Liver (tissue), 9 donors: ENCODE results near the gene LAMA1. TPM values are rescaled to one million over a fixed set of nuclear protein-coding genes. Genes with fewer than 3 reads are reported as not detected.

Source experiments
- DNase-seq: peaks from one replicate; pipeline ENCODE4 v3.0.0-alpha.2; 2017; ENCODE audit warnings: low spot score
- H3K27ac ChIP-seq, 2 donors: one replicate each; pipeline ENCODE4 v1.7.0; 2013; ENCODE audit warnings: inconsistent platforms in 2 of 2, low read length in 2 of 2, control low read depth in 1 of 2, low read depth in 1 of 2, mild to moderate bottlenecking in 1 of 2
- H3K27me3 ChIP-seq, 4 donors: one replicate each; pipeline versions ENCODE4 v1.6.1 to v1.7.0; 2013; ENCODE audit warnings: low read length in 3 of 4, inconsistent platforms in 1 of 4, mild to moderate bottlenecking in 1 of 4, moderate library complexity in 1 of 4; ENCODE audit not compliant: control insufficient read depth in 4 of 4, insufficient read depth in 4 of 4
- H3K36me3 ChIP-seq, 4 donors: one replicate each; pipeline versions ENCODE4 v1.6.1 to v1.7.0; 2013; ENCODE audit warnings: low read length in 3 of 4, mild to moderate bottlenecking in 3 of 4, low read depth in 1 of 4, moderate library complexity in 1 of 4; ENCODE audit not compliant: control insufficient read depth in 4 of 4, insufficient read depth in 3 of 4
- H3K4me1 ChIP-seq, 4 donors: one replicate each; pipeline versions ENCODE4 v1.6.1 to v1.7.0; 2013; ENCODE audit warnings: low read length in 3 of 4, mild to moderate bottlenecking in 3 of 4, moderate library complexity in 1 of 4; ENCODE audit not compliant: control insufficient read depth in 4 of 4, insufficient read depth in 4 of 4
- H3K4me3 ChIP-seq, 3 donors: one replicate each; pipeline versions ENCODE4 v1.6.1 to v1.7.0; 2013; ENCODE audit warnings: low read length in 3 of 3, control low read depth in 1 of 3, low read depth in 1 of 3, mild to moderate bottlenecking in 1 of 3
- H3K9ac ChIP-seq, 2 donors: one replicate each; pipeline ENCODE4 v1.7.0; 2013; ENCODE audit warnings: low read length in 2 of 2, mild to moderate bottlenecking in 2 of 2, moderate library complexity in 2 of 2, control low read depth in 1 of 2, low read depth in 1 of 2
- H3K9me3 ChIP-seq, 4 donors: one replicate each; pipeline versions ENCODE4 v1.6.1 to v1.7.0; 2013; ENCODE audit warnings: low read length in 3 of 4; ENCODE audit not compliant: control insufficient read depth in 4 of 4
- ATF3 ChIP-seq: IDR thresholded peaks from 2 replicates; pipeline ENCODE4 v1.6.1; 2016; ENCODE audit warnings: antibody characterized with exemption
- CTCF ChIP-seq: fragments of 150-350 bp; IDR thresholded peaks from 2 replicates; pipeline ENCODE4 v1.5.1; 2017; ENCODE audit warnings: improper control_type of control experiment, low read depth, low read length; ENCODE audit not compliant: missing input control
- EGR1 ChIP-seq, 2 donors: IDR thresholded peaks; 2 replicates each; pipeline ENCODE4 v1.6.1; 2016 to 2018; ENCODE audit warnings: antibody characterized with exemption in 2 of 2, low read depth in 2 of 2
- FOXA1 ChIP-seq: IDR thresholded peaks from 2 replicates; pipeline ENCODE4 v1.6.1; 2016; ENCODE audit warnings: antibody characterized with exemption
- FOXA2 ChIP-seq: IDR thresholded peaks from 2 replicates; pipeline ENCODE4 v1.6.1; 2016; ENCODE audit warnings: antibody characterized with exemption
- GABPA ChIP-seq, 2 donors: IDR thresholded peaks in 1 of 2; conservative IDR thresholded peaks in 1 of 2; 2 replicates each; pipeline ENCODE4 v1.6.1; 2016; ENCODE audit warnings: antibody characterized with exemption in 2 of 2, mild to moderate bottlenecking in 1 of 2, moderate library complexity in 1 of 2
- HNF4A ChIP-seq, 2 donors: conservative IDR thresholded peaks; 2 replicates each; pipeline ENCODE4 v1.6.1; 2016; ENCODE audit warnings: antibody characterized with exemption in 2 of 2, mild to moderate bottlenecking in 2 of 2
- HNF4G ChIP-seq: IDR thresholded peaks from 2 replicates; pipeline ENCODE4 v1.6.1; 2016; ENCODE audit warnings: antibody characterized with exemption
- JUND ChIP-seq, 2 donors: IDR thresholded peaks; 2 replicates each; pipeline ENCODE4 v1.6.1; 2016; ENCODE audit warnings: antibody characterized with exemption in 2 of 2
- MAX ChIP-seq: IDR thresholded peaks from 2 replicates; pipeline ENCODE4 v1.6.1; 2016; ENCODE audit warnings: antibody characterized with exemption
- NR2F2 ChIP-seq: IDR thresholded peaks from 2 replicates; pipeline ENCODE4 v1.6.1; 2016; ENCODE audit warnings: antibody characterized with exemption
- RAD21 ChIP-seq, 2 donors: IDR thresholded peaks; 2 replicates each; pipeline ENCODE4 v1.6.1; 2016; ENCODE audit warnings: antibody characterized with exemption in 2 of 2, mild to moderate bottlenecking in 2 of 2
- REST ChIP-seq: IDR thresholded peaks from 2 replicates; pipeline ENCODE4 v1.6.1; 2016; ENCODE audit warnings: antibody characterized with exemption, mild to moderate bottlenecking
- RXRA ChIP-seq, 2 donors: IDR thresholded peaks; 2 replicates each; pipeline ENCODE4 v1.6.1; 2017 to 2018; ENCODE audit warnings: antibody characterized with exemption in 2 of 2, mild to moderate bottlenecking in 1 of 2
- SP1 ChIP-seq: IDR thresholded peaks from 2 replicates; pipeline ENCODE4 v1.6.1; 2018; ENCODE audit warnings: antibody characterized with exemption, mild to moderate bottlenecking
- TAF1 ChIP-seq: conservative IDR thresholded peaks from 2 replicates; pipeline ENCODE4 v1.6.1; 2016; ENCODE audit warnings: antibody characterized with exemption, mild to moderate bottlenecking
- YY1 ChIP-seq: IDR thresholded peaks from 2 replicates; pipeline ENCODE4 v1.6.1; 2016; ENCODE audit warnings: antibody characterized with exemption, mild to moderate bottlenecking
- ZBTB33 ChIP-seq: IDR thresholded peaks from 2 replicates; pipeline ENCODE4 v1.6.1; 2016; ENCODE audit warnings: antibody characterized with exemption
- WGBS: extraction: QIAGEN DNeasy Blood & Tissue Kit; methylation state at CpG from one replicate; pipeline ENCODE4 v1.1.7; 2013; 5-methylcytosine and 5-hydroxymethylcytosine counted together
- polyA plus RNA-seq, 2 donors: library from polyadenylated mRNA; stranded (reverse) in 1 of 2; unstranded in 1 of 2; fragments of 200-250 nt in 1 of 2; fragments of >200 nt in 1 of 2; fragmentation: Nextera tagmentation in 1 of 2; extraction: Ambion mirVana in 1 of 2; gene quantifications; one replicate each; pipeline versions ENCODE4 v1.2.1 to v1.2.3, GENCODE V29; 2013 to 2015
- total RNA-seq, 2 donors: library from RNA; depleted of rRNA; stranded (reverse); fragments of >200 nt; gene quantifications; one replicate each; pipeline ENCODE4 v1.2.3, GENCODE V29; 2014
- donor health status: healthy.
- donor health status: healthy.
- donor health status: healthy.
- donor health status: healthy.
- donor health status: healthy.

Gene LAMA1
- total and polyA plus RNA-seq, 4 donors = 0.05 to 0.67 (median 0.43) TPM

GRCh38 chr18:7028625-7029024, 89.0 kb downstream of the LAMA1 start:
- no peak for DNase-seq
- Histone ChIP-seq H3K9me3 (no peaks in the 10 kb centered on the region), H3K4me1 (no peaks in the 10 kb centered on the region), H3K27ac (no peak overlapping the region), H3K9ac (no peak overlapping the region), H3K4me3 (no peak overlapping the region), H3K27me3 (no peaks in the 10 kb centered on the region), H3K36me3 (no peaks in the 10 kb centered on the region)
- whole genome bisulfite sequencing = 87% methylated on average over 13 of the region's 13 CpGs
- TF ChIP-seq ZBTB33 (no peak), NR2F2 (no peak), YY1 (no peak), ATF3 (no peak)

- H3K9ac ChIP-seq = no peak overlapping the region
- DNase-seq = no peak
- TF ChIP-seq EGR1 (IDR thresholded peaks at IDR 0.05; ENCODE audit: low read depth in 2 of 2) = no peak
- TF ChIP-seq FOXA1 = no peak
- no peak for TF ChIP-seq HNF4G
- TF ChIP-seq CTCF = no peak
- no peak for TF ChIP-seq JUND (IDR thresholded peaks at IDR 0.05)
- TF ChIP-seq HNF4A (conservative IDR thresholded peaks at IDR 0.05) = no peak
- TF ChIP-seq ATF3 = no peak
- TF ChIP-seq YY1 = no peak
- no peak for TF ChIP-seq MAX
- TF ChIP-seq RXRA (IDR thresholded peaks at IDR 0.05) = no peak
- TF ChIP-seq REST = no peak
- no peak for TF ChIP-seq FOXA2
- no peak for TF ChIP-seq SP1
- no peak for TF ChIP-seq ZBTB33
- no peak for TF ChIP-seq GABPA (IDR thresholded peaks at IDR 0.05 in 1 of 2, conservative IDR thresholded peaks at IDR 0.05 in 1 of 2)
- TF ChIP-seq NR2F2 = no peak
- TF ChIP-seq RAD21 (IDR thresholded peaks at IDR 0.05) = no peak
- no peak for TF ChIP-seq TAF1
- no peak overlapping the region for H3K27ac ChIP-seq
- no peaks in the 10 kb centered on the region for H3K36me3 ChIP-seq
- H3K4me3 ChIP-seq = no peak overlapping the region
- no peaks in the 10 kb centered on the region for H3K27me3 ChIP-seq
- no peaks in the 10 kb centered on the region for H3K4me1 ChIP-seq
- 80% methylated on average over 6 of the region's 6 CpGs for WGBS
- H3K9me3 ChIP-seq = no peaks in the 10 kb centered on the region
Measured at GRCh38 chr18:7025194-7025593, 92.4 kb downstream of the LAMA1 start.
